ENCODE data around the gene ST6GALNAC2. TPM values are rescaled to one million over a fixed set of nuclear protein-coding genes. Genes with fewer than 3 reads are reported as not detected.

ST6GALNAC2 gene
- total RNA-seq, 1 experiment from 2014 or later = not detected

DNA sequence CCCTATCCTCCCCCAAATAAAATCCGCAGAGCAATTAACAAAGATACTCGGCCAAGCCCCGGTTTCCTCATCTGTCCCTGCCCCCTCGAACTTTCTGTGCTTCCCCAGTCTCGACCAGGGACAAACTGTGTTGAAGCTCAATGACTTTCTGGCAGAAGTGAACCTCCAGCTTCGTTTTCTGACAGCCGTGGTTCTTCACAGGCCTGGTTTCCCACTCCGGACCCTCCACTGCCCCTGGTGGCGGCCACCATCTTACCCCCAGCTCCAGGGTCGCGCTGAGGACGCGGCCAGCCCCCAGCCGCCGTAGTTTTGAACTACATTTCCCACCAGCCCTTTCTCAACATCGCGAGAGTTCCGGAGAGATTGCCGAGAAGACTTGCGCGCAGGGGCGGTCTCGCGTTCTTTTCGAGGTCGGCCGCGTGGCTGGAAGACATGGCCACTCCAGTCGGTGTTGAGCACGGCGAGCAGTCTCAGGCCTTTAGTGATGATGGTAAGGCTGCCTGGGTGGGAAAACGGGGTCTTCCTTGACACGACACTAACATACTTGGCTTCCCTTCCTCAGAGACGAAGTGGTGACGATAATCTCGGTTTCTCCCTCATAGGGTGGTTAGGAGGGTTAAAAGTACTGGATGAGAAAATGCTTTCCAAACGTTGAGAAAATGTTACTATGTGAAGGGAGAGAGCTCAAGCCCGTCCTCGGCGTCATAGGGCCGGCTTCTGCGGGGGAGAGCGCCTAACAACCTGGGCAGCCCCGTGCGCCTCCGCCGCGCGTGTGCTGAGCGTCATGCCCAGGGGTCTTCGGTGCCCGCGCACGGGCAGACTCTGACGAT is 28.1 kb downstream of the ST6GALNAC2 start:
- peak; percentile 95 for DNase-seq (ENCODE audit: low read depth)

DNA sequence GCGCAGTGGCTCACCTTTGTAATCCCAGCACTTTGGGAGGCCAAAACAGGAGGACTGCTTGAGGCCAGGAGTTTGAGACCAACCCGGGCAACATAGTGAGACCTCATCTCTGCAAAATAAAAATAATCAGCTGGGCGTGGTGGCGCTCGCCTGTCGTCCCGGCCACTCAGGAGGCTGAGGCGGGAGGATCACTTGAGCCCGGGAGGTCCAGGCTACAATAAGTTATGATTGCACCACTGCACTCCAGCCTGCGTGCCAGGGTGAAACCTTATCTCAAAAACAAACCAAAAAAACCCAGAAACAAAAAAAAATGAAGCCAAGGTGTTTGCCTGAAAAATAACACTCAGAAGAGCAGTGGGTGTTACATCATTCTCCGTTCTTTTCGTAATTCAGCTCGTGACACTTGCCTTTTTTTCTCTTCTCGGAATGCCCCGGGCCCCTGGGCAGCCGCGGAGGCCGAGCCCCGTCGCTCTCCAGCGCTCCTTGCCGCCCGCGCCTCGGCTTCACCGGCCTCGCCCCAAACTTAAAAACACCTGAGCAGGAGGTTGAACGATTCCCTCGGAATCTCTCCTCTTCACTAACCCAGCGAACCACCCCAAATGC is 28.8 kb downstream of the ST6GALNAC2 start:
- peak; percentile 44 for DNase-seq (ENCODE audit: low read depth)

DNA sequence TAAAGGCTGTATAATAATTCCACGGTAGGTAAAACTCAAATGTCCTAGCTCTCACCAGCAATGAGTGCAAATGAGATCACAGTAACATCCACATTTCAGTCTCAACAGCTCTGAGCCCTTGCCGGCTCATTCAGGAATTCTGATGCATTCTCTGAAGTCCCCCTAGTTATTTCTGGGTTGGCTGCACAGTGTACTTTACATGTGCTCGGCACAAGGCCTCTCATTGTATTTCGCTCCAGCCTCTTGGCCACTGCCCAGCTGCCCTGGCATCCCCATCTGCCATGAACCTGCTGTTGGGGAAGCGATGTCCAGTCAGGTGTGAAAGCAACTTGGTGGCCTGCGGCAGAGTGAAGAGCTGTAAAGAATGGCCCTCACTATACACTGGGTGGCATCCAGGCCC is 31.5 kb downstream of the ST6GALNAC2 start:
- DNase-seq (ENCODE audit: low read depth) = no peak

DNA sequence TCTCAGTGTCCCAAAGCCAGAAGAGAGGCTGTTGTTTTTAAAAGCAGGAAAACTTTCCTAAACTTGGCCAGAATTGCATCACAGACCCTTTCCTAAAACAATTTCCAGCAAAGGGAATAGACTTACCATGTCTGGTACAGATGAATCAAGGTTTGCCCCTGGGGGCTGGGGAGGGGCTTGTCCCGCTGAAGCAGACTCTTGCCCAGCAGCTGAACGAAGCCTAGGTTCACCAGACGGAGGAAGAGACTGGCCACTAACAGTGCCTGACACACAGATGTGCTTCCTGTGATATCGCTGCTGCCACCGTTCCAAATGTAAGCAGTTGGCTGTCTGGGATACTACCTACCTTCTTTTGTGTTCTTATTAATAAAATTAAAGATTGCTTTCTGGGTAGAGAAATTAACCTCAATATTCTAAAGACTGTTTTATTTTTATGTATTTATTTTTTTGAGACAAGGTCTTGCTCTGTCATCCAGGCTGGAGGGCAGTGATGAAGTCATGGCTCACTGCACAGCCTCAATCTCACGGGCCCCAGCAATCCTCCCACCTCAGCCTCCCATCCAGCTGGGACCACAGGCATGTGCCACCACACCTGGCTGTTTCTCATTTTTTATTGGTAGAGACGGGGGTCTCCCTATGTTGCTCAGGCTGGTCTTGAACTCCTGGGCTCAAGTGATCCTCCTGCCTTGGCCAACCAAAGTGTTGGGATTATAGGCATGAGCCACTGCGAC is 32.3 kb downstream of the ST6GALNAC2 start:
- no peak for DNase-seq (ENCODE audit: low read depth)

DNA sequence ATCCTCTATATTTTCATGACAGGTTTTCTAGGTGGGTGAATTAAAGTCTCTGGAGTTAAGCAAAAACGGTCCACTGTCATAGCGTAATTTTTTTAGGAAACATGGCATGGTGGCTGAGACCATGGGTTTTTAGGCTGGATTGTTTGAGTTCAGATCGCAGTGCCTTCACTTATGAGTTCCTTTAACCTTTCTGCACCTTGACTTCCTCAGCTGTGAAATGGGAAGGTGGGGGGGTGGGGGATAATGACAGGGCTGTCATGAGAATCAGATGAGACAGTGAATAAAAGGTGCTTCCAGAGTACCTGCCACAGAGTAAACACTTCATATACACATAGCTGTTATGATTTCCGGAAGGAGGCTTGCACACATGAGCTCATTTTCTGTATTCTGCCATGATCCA is 34.0 kb downstream of the ST6GALNAC2 start:
- DNase-seq (ENCODE audit: low read depth) = no peak

DNA sequence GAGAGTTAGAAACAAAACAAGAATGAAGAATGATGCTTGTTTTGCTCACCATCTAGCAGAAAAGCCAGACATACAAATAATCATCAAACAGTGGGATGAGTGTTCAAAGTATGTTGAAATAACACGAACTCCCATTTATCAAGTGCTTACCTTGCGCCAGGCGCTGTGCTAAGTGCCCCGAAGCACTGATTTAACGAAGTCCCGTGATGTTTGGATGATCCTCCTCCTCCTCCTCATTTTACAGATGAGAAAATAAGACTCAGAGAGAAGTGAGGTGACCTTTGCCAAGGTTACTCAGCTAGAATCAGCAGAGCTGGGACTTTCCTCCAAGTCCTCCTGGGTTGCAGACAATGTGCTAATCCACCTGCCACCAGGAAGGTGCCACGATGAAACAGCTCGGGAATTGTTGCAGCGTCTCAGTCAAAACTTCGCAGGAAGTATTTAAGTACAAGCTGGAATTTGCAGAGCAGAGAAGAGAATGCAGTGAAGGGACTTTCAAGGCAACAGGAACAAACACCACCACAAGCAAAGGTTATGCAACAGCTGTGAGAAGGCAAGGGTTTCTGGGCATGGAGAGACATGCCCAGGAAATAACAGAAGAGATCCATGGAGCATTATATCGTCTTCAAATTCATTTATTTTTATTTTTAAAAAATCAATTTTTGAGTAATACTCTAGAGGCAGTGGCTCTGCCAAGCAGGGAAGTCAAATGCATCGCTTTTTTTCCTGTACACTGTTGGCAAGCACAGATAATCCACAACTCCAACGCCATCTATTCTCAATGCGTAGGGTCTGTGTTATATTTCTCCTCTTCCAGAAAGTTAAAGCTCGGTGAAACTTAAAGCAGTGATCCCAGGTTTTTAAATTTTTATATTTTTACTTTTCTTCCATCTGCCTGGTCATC is 34.7 kb downstream of the ST6GALNAC2 start:
- no peak for DNase-seq (ENCODE audit: low read depth)

DNA sequence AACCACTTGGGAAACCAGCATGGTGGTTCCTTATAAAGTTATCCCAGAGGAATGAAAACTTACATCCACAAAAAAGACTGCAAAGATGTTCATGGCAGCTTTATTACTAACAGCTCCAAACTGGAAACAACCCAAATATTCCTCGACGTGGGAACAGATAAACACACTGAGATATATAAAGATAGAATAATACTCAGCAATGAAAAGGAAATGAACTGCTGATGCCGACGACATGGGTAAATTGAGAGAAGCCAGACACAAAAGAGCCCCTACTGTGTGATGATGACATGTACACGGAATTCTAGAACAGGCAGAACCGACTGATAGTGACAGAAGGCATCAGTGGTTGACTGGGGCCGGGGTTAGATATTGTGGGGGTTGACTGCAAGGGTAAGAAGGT is 36.1 kb downstream of the ST6GALNAC2 start:
- no peak for DNase-seq (ENCODE audit: low read depth)

DNA sequence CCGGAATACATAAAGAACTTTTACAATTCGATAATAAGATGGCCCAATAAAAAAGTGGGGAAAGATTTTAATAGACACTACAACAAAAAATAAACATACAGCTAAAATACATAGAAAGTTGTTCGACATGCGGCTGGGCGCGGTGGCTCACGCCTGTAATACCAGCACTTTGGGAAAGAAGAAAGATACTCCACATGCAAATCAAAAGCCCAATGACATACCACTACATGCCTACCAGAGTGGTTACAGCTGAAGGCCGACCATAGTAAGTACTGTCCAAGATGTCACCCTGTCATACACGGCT is 36.5 kb downstream of the ST6GALNAC2 start:
- no peak for DNase-seq (ENCODE audit: low read depth)

DNA sequence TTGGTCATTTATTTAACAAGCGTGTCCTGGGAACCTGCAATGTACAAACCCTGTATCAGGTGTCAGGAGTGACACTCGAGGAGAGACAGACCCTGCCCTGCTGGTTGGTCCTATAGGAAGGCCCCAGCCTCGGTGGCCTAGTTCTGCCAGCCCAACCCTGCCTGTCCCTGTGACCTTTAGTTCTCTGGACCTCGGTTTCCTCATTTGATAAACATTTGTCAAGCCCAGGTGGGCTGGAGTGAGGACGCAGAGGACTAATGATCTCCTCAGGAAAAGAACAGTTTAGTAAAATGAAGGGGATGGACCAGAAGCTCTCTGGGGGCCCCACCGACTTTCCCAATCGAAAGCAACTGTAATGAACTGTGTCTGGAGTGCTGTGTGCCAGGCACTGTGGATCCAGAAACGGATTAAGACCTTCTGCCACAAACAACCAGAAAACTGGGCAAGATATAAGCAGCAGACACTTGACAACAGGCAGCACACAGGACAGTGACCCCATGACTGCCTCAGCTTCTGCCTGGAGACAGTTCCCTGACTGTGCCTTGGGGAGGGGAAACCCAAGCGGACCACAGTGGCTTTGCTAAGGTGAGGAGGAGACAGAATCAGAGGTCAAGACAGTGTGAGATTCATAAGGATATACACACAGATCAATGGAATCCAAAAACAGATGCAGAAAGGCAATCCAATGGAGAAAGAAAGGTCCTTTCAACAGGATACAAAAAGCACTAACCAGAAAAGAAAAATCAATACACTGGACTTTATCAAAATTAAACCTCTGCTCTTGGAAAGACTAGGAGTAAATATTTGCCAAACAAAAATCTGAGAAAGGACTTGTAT is 37.1 kb downstream of the ST6GALNAC2 start:
- DNase-seq (ENCODE audit: low read depth) = no peak

DNA sequence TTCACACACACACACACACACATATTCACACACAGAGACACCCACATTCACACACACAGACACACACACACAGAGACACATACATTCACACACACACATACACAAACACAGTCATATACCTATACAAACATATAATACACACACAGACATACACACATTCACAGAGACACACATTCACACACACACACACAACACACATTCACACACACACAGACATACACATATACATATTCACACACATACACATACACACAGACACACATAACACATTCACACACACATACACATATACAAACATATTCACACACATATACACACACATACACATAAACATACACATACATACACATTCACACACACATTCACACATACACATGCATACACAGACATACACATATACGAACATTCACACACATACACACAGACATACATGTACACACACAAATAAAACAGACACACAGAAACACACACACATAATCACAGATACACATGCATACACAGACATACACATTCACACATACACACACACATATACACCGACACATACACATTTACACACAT is 37.9 kb downstream of the ST6GALNAC2 start:
- DNase-seq (ENCODE audit: low read depth) = no peak

DNA sequence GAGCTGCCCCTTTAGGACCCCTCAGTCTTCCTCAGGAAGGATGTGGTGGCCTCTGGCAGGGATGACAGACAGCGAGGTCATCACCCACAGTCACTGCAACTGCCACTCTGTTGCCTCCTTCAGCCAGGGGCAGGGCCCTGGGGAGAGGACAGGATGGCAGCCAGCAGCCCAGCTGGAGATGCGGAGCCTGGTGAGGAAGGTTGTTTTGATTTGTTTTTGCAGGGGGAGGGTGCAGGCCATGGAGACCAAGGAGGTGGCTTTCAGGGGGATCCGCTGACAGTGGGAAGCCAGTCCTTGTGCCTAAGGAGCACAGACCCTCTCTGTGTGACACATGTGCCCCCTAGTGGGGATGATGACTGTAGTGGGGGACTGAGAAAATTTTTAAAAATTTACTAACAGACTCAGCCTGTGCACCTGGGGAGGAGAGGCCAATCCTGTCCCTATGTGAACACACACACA is 38.4 kb downstream of the ST6GALNAC2 start:
- DNase-seq (ENCODE audit: low read depth) = peak; percentile 92

DNA sequence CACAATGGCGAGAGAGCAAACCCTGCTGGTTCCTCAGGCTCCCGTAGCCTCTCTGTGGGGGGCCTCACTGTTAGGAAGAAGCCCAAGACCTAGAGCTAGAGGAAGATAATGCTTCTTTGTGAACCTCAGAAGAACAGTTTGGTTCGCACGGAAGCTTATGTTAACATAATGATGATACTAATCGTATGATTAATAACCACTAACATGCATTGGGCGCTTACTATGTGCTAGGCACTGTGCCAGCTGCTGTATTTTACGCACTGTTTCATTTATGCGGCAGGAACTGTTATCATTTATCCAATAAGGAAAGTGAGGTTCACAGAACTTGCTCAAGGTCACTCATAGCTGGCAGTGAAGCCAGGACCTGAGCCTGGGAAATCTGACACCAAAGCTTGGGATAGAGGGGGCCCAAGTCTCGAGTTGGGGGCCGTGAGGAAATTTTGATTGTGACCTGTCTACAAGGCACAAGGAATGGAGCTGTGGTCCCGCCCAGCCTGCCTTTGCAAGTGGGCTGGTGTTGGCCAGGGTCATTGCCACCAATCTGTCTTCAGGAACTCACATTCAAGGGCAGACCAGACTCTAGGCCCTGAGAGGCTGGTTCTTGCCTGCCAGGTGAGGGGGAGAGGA is 39.0 kb downstream of the ST6GALNAC2 start:
- peak; percentile 97 for DNase-seq (ENCODE audit: low read depth)

DNA sequence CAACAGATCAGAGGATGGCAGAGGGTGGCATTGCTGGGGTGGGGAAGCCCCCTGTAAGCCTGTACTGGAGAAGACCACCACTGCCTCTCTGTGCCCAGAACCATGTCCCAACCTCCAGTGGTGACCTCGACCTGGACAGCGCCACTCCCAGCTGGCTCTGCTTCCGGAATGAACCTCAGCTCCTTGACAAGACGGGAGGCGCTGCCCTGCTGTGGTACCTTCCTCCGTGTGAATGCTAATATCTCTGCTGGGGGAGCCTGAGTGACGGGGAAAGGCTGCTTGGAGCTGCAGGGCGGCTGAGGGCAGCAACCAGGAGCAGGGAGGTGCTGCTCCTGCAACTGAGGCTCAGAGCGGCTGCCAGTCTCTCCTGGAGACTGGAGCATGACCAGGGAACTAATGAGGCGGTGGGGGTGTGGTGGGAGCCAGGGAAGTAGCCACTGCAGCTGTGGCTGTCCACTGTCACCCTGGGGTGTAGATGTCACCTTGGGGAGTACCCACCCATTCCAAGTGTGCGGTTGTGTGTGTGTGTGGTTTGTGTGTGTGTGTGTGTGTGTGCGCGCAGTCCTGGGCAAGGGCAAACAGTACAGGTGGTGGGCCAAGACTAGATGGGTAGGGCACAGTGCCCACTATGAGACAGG is 39.6 kb downstream of the ST6GALNAC2 start:
- DNase-seq (ENCODE audit: low read depth) = no peak

DNA sequence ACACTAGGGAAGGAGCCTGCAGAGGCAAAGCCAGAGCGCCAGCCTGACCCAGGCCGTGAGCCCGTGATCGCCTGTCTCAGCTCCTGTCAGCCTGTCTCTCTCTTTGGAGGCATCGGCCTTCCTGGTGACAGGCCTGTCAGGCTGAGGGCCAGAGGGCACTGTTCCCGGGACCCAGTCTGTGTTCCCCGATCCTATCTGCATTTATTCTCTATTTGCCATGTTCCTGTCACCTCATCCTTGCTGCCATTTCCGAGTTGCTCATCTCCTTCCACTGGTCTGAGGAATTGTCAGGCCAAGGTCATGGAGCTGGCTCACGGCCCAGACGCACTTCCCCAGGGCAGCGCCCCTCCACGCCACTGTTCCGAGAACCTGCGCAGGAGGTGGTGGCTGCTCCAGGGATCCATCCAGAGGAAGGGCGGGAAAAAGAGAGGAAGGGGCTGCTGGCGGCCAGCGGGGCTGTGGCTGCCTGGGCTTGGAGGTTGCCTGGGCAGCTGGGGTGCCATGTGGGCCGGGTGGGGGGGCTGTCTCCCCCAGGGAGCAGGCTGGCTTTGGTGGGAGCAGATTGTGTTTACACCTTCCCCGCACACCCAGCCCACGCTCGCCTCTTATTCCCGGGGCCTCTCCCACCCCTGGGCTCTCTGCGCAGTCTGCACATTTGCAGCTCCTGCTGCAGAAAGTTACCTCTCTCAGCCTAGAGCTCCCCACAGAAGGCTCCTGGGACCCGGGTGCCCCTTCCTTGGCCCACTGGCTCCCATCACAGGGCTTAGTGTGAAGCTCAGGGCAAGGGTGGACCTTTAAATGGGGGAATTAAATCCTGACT is 40.9 kb downstream of the ST6GALNAC2 start:
- DNase-seq (ENCODE audit: low read depth) = no peak

DNA sequence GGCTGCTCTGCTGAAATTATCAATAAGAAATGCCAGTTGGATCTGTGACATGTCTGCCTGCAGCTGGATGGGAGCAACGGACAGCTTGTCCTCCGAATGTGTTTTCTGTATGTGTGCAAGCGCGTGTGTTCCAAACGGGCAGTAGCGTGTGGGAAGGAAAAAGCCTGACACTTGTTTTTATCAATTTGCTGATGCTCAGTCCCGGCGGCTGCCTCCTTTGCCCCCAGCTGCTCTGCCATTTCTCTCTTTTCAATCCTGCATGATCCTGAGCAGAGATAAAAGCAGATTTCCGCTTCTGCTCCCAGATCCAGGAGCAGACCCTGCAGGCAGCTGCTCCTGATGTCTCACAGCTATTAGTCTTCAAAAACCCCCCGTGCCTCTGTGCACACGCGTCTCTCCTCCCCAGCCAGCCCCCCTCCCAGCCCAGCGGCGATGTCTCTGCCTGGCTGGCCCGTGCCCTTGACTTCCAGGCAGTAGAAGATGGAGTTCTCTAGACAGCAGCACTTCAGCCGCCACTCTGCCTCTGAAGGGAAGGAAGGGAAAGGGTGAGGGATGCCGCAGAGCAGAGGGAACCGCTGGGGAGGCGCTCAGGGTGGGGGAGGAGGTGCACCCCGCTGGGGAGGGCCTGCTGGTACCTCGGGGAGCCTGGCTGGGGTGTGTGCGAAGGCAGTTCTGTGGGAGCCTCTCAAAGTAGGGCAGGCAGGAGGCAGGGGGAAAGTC is 41.7 kb downstream of the ST6GALNAC2 start:
- no peak for DNase-seq (ENCODE audit: low read depth)

DNA sequence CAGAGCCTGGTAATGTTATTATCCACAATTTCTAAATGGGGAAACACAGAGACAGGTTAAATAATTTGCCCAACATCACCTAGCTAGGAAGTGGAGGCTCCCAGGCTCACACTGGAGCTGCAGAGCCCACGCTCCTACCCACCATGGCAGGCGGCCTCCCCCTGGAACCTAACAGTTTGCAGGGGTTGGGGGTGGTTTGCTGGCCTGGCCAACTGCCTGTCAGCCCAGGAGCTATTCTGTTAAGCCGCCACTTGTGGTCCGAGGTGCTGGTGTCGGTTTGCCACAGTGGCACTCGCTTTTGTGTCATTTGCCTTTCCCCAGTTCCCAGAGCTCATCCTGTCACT is 42.2 kb downstream of the ST6GALNAC2 start:
- no peak for DNase-seq (ENCODE audit: low read depth)

DNA sequence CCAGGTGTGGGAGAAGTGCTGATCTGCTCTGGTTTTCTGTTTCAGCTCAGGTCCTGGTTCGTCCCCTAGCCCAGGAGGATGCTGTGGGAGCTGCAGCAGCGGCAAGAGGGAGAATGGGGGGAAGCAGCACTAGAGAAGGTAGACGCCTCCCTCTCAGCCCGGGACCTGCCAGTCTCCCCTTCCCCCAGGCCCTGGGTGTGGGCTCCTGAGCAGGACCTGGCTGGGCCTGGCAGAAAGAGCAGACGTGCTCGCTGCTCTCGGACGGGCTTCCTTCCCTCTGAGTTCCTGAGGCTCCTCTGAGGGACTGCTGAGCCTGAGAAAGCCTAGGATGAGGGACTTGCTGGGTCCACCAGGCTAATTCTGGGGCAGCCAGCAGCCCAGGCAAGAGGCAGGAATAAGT is 42.7 kb downstream of the ST6GALNAC2 start:
- no peak for DNase-seq (ENCODE audit: low read depth)

DNA sequence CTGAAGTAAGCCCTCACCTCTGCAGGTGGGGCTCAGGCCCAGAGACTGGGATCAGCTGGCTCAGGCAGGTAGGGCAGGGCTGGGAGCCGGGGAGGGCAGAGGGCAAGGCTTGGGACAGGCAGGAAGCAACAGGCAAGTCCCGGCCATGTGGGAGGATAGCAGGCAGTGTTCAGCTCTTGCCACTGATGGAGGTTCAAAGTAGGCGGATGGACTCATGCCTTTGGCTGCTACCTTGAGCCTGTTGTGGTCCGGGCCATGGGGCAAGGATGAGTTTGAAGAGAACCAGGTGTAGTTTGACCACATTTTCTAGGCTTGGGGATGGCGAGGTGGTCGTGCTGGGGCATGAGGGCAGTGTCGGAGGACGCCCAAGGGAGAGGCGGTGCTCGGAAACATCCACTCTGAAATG is 43.1 kb downstream of the ST6GALNAC2 start:
- DNase-seq (ENCODE audit: low read depth) = no peak

Measured in HT1080 (cell line).